Articular chondrocyte of knee joint (primary cell): ENCODE measurements around the gene SAA2. TPM values are rescaled to one million over a fixed set of nuclear protein-coding genes. Genes with fewer than 3 reads are reported as not detected.

Experiments
- small RNA-seq: library from RNA; depleted of rRNA; stranded (forward); fragments of <200 nt; gene quantifications from one replicate; pipeline ENCODE3, GENCODE V24; 2012
- total RNA-seq: library from RNA; depleted of rRNA; stranded (reverse); fragments of >200 nt; gene quantifications from 2 replicates; pipeline ENCODE4 v1.2.3, GENCODE V29; 2012

The SAA2 gene
- total RNA-seq: 0.13 TPM in 1 of 2 replicates, not detected in the other

GRCh38 chr11:18248561-18248960 is at the start of gene SAA2:
SAA2 (minus strand) TSS chr11:18248668; CDS start chr11:18248011, 657 bp downstream.

DNA sequence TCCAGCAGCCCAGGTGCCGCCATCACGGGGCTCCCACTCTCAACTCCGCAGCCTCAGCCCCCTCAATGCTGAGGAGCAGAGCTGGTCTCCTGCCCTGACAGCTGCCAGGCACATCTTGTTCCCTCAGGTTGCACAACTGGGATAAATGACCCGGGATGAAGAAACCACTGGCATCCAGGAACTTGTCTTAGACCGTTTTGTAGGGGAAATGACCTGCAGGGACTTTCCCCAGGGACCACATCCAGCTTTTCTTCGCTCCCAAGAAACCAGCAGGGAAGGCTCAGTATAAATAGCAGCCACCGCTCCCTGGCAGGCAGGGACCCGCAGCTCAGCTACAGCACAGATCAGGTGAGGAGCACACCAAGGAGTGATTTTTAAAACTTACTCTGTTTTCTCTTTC is 17.5 kb upstream of the SAA2 start, which contains the start of gene SAA1:
Gene SAA1, plus strand, starts transcription at position 316 of the 400 bp plus-strand sequence. CDS start 624 bp downstream, outside the sequence.

DNA sequence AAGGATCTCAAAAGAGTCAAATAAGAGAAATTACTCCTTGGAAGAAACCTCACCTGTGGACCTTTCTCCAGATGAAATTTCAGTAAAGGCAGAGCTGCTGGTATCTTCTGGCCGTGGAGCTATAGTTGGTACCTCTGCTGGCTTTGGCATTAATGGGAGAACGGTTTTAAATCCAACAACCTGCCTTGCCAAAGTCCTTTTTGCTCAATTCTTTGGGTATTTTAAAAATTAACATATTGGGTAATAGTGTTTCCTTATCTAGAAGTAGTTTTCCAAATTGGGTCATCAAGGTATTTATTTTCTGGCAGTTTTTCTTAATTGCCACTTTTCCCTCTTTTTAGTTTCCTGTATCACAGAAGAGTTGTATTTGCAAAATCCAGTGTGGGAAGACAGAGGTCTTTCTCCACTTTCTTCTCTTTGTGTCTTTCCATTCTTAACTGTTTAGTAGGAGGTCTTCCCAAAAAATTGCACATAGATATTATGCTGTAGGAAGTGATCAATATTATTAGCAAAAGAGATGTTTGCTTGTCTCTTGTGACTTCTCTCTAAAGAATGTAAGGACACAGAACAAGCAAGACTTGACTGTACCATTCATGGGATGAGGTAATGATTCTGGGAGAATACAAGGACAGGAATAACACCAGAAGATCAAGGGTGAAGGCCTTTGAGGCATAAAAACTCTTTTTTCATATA is 11.7 kb downstream of the SAA2 start, which contains the start of gene SAA4:
Gene SAA4, minus strand, starts transcription at position 139 of the 693 bp plus-strand sequence. CDS start 876 bp downstream, outside the sequence.

Small RNA genes within 50 kb of the gene (small RNA-seq; reads per million reads assigned to genes)
- gene RNA5SP333 (not detected), gene RNA5SP334 (not detected)

Other genes with a start within 250 kb of the SAA2 start
- gene SERGEF, start 235.6 kb downstream of the SAA2 start, total RNA-seq: 27.1 and 28.7 TPM in 2 replicates
- 0.52 and 1.6 TPM in 2 replicates for gene TPH1, start 202.4 kb downstream of the SAA2 start, total RNA-seq
- gene SAAL1, start 142.6 kb downstream of the SAA2 start, total RNA-seq: 15.1 and 17.0 TPM in 2 replicates
- 0.22 TPM in 1 of 2 replicates, not detected in the other for gene MRGPRX3, start 116.1 kb downstream of the SAA2 start, total RNA-seq
- not detected in 2 replicates for gene MRGPRX4, start 75.8 kb downstream of the SAA2 start, total RNA-seq
- not detected in 2 replicates for gene SAA4, start 11.9 kb downstream of the SAA2 start, total RNA-seq
- gene SAA1, start 17.6 kb upstream of the SAA2 start, total RNA-seq: 0.32 and 0.39 TPM in 2 replicates
- gene HPS5, start 73.5 kb upstream of the SAA2 start, total RNA-seq: 34.8 and 49.5 TPM in 2 replicates
- 102 and 110 TPM in 2 replicates for gene GTF2H1, start 73.9 kb upstream of the SAA2 start, total RNA-seq
- gene LDHA, start 145.9 kb upstream of the SAA2 start, total RNA-seq: 1,508 and 1,519 TPM in 2 replicates
- not detected in 2 replicates for gene LDHC, start 163.7 kb upstream of the SAA2 start, total RNA-seq
- not detected in 2 replicates for gene LDHAL6A, start 207.2 kb upstream of the SAA2 start, total RNA-seq